GM12872 (cell line): ENCODE measurements around the gene DSC3.

Source experiments
- TF ChIP-seq, protein P1 (sequence below): IDR thresholded peaks from 3 replicates; pipeline ENCODE4 v1.5.1; 2011; ENCODE audit warnings: low read depth, mild to moderate bottlenecking, low read length, moderate library complexity; ENCODE audit not compliant: insufficient read depth

DSC3 gene

DNA sequence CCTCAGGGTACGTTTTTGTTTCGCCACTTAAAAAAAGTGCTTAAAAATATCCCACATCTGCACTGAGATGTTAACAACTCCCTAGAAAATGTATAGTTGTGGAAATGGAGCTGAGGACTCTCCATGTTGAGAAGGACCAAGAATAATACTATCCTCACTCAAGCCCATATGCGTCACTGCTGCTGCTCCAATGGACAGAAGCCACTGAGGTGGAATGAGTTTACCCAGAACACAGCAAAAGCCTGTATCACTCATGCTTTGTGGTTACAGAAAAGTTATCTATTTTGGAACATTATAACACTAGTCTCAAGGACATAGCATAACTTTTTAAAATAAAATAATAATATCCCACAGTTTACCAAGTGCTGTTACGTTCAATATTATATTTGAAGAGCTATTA lies 31.9 kb downstream of the DSC3 start:
- TF ChIP-seq, protein P1, sequence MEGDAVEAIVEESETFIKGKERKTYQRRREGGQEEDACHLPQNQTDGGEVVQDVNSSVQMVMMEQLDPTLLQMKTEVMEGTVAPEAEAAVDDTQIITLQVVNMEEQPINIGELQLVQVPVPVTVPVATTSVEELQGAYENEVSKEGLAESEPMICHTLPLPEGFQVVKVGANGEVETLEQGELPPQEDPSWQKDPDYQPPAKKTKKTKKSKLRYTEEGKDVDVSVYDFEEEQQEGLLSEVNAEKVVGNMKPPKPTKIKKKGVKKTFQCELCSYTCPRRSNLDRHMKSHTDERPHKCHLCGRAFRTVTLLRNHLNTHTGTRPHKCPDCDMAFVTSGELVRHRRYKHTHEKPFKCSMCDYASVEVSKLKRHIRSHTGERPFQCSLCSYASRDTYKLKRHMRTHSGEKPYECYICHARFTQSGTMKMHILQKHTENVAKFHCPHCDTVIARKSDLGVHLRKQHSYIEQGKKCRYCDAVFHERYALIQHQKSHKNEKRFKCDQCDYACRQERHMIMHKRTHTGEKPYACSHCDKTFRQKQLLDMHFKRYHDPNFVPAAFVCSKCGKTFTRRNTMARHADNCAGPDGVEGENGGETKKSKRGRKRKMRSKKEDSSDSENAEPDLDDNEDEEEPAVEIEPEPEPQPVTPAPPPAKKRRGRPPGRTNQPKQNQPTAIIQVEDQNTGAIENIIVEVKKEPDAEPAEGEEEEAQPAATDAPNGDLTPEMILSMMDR: no peak

DNA sequence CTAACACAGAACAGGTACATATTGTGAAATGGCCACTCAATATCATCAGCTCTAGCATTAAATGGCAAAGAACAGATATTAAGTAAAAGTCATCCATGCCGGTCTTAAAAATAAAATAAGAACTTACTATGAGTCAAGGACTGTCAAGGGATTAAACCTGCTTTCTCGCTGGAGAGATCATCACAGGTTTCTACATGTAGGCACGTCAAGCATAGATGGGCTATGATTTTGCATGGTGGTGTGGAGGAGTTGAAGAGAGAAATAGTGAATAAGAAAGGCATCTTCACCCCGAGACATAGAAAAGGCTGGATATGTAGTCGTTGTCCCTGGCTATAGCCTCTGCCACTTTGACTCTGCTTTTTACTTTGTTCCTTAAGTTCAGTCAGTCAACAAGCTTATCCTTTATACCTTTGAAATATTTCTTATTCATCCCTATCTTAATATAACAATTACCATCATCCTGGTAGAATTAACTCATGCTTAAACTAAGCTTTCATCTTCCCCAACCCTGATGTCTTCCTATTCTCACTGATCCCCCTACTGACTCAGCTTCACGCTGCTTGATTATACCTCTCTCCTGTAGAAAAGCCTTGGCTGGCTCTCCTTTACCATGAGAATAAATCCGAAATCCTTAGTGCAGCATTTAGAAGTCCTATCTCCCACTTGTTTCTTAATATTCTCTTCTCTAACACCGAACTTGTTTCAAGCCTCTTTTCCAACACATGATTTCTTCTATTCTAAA lies 42.5 kb downstream of the DSC3 start:
- TF ChIP-seq, protein P1: no peak

DNA sequence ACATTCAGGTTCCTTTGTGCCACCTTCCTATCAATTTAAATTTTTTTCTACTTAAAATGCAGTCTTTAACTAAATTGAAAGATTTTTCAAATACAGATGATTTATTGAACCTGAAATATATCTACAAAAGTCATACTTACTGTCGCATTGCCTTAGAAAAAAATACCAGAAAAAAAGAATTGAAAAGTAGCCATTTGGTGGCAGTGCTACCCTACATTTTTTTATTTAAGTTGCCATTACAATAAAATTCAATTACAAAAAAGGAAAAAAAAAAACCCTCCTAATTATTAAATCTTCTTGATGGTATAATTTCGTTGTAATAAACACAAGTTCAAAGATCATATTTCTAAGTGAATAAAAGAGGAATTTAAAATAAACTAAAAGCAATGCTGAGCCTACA lies 43.4 kb downstream of the DSC3 start:
- TF ChIP-seq, protein P1: no peak

DNA sequence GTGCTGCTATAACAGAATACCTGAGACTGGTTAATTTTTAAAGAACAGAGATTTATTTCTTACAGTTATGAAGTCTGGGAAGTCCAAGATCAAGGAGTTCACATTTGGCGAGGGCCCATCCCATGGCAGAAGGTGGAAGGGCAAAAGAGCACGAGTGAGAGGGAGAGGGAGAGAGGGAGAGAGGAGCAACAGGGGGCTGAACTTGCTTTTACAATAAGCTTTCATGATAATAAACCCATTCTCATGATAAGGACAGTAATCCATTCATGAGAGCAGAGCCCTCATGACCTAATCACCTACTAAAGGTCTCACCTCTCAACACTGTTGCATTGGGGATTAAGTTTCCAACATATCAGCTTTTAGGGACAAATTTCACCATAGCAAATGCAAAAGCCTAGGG lies 45.3 kb downstream of the DSC3 start:
- TF ChIP-seq, protein P1: no peak

DNA sequence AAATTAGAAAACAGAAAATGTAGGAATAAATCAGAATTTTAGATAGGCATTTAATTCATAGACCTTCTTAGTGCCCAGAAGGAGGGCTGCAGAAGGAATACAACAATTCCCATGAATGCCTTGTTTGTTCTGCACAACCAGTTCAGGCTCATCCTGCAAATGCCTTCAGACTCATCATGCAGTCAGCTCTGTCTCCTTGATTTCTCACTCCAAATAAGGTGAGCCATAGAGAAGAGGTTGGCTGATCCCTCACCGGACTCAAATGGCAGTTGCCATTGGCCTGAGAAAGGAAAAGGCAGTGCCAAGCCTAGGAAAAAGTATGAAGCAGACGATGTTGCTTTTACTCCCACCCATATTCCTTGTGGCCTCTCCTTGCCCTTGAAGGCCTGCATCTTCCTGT lies 50.3 kb downstream of the DSC3 start:
- TF ChIP-seq, protein P1: no peak

DNA sequence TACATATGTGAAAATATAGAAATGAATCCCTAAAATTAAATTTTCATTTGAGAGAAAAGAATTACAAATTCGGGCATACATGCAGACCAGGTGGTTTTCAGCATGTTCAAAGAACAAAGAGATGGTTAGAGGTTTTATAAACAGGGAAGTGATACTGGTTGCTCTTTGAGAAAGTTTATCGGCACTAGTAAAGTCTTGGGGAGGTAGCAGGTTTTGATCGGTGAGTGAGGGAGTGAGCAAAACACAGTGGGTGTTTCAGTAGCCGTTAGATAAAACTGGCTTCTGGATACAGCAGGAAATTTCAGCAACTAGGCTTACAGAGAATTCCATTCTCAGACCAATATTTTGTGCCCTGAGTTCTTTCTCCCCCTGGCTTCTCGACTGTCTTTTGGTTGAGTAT lies 51.1 kb downstream of the DSC3 start:
- TF ChIP-seq, protein P1: no peak

DNA sequence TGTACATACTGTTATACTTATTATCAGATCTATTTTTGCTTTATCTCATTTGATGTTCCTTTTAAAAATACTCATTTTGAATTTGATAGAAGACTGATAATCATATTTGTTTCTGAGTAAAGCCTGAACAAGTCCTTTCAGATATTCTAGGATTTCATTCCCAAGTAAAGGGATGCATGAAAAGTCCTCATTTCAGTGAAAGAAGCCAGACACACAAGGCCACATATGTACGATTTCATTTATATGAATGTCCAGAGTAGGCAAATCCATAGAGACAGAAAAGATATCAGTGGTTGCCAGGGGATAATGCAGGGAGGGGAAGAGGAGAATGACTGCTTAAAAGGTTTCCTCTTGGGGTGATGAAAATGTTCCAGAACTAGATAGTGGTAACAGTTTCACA lies 53.4 kb downstream of the DSC3 start:
- TF ChIP-seq, protein P1: no peak
